Right lobe of liver (tissue), 4 donors: ENCODE results near the gene CREB3L2.

Experiments used
- POLR2A ChIP-seq: fragments of 450-650 bp; IDR thresholded peaks from one replicate; pipeline ENCODE4 v1.6.1; 2017; ENCODE audit warnings: antibody characterized with exemption, mild to moderate bottlenecking
- TF ChIP-seq, protein P1 (sequence below), 4 donors: fragments of 200-600 bp in 3 of 4; fragments of 450-650 bp in 1 of 4; IDR thresholded peaks; one replicate each; pipeline versions ENCODE4 v1.5.1 to v1.8.0; 2016 to 2022; ENCODE audit warnings: antibody characterized with exemption in 4 of 4, mild to moderate bottlenecking in 2 of 4
- donor health status: DM: no; HTN: no; CAD: no.
- donor health status: DM: no; HTN: no; CAD: no.
- donor health status: DM: no; HTN: yes; CAD: no.

DNA sequence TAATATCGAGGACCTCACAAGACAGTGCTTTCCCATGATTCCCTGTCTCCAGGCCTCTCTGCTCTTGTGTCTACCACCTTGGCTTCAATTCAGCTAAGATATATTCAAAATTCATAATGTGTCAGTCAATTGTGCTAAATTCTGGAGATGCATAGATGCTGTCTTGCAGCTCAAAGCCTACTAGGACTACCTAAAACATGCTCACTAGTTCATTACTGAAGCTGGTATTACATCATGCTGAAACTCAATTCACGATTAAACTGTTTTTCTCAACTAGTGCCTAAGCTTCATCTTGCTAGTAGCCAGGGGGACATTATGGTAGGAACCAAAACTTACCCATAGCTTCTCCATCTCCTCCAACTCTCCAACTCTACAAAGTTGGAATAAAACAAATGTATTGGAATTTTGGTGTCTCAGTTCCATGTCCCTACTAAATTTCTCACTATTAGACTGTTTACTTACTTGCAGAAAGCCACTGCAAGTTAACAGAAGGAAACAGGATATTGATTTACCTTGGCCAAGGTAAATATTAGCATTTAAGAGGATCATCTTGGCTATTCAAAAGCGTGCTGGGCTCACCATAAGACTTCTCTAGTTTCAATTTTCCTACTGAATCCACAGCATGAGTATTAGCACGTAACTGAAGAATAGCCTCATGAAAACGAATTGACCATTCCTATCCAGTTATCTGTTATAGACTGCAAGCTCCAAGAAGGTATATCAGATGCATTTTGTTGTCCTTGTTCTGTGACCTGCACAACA lies 53.6 kb downstream of the CREB3L2 start:
- TF ChIP-seq, protein P1, sequence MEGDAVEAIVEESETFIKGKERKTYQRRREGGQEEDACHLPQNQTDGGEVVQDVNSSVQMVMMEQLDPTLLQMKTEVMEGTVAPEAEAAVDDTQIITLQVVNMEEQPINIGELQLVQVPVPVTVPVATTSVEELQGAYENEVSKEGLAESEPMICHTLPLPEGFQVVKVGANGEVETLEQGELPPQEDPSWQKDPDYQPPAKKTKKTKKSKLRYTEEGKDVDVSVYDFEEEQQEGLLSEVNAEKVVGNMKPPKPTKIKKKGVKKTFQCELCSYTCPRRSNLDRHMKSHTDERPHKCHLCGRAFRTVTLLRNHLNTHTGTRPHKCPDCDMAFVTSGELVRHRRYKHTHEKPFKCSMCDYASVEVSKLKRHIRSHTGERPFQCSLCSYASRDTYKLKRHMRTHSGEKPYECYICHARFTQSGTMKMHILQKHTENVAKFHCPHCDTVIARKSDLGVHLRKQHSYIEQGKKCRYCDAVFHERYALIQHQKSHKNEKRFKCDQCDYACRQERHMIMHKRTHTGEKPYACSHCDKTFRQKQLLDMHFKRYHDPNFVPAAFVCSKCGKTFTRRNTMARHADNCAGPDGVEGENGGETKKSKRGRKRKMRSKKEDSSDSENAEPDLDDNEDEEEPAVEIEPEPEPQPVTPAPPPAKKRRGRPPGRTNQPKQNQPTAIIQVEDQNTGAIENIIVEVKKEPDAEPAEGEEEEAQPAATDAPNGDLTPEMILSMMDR (IDR thresholded peaks at IDR 0.05): no peak
- no peak for TF ChIP-seq POLR2A
